ENCODE measurements around the gene TLE4. TPM values are rescaled to one million over a fixed set of nuclear protein-coding genes. Genes with fewer than 3 reads are reported as not detected.

The TLE4 gene
- total and polyA plus RNA-seq, 2 of the 13 experiments (the other 11 are each of a cell fraction or from before 2014, with no cell fraction given), result 2.0 to 2.3 TPM

DNA sequence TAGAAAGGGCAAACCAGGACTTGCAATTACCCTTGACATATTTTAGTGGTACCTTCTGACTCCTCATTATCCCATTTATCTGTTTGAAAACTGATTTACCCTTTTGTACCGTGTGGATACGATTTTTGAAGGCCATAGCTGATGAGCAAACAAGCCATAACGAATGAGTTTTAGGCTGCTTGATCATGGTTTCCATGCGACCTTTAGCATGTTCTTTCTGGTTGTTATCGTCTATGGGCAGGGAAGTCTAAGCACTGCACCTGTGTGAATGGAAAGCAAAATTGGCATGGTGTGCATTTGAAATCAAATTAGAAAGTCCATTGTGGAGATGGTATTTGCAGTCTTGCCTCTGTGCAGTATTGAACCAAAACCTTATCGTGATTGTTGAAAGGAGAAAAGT lies 127.7 kb downstream of the TLE4 start:
- intact Hi-C loops (cut with micrococcal nuclease; ENCODE audit: unreplicated experiment) (no loop called here), in situ Hi-C loops (cut with HindIII; ENCODE audit: extremely low pct_ligation_motif_present, low pct_unique_long_range_greater_than_20kb) (no loop called here)
- Histone ChIP-seq H4K20me1 (ENCODE audit: insufficient read depth, low read length) (no peaks in the 10 kb centered on the region), H3K27ac (ENCODE audit: extremely low read length, insufficient read depth, low read length) (no peak overlapping the region), H3K4me1 (ENCODE audit: insufficient read depth, low read length) (no peaks in the 10 kb centered on the region), H3K4me3 (replicated peaks in 1 of 3; ENCODE audit: insufficient read depth in 1 of 3, low read depth in 2 of 3, low read length in 3 of 3) (no peak overlapping the region), H3K9ac (ENCODE audit: insufficient read depth, low read depth, low read length) (no peak overlapping the region), H3K36me3 (replicated peaks in 1 of 2; ENCODE audit: control insufficient read depth in 1 of 2, insufficient read depth in 2 of 2, low read length in 2 of 2) (no peaks in the 10 kb centered on the region), H3K9me3 (ENCODE audit: low read length) (peaks cover 57% of the 10 kb centered on the region), H3K79me2 (ENCODE audit: insufficient read depth, low read length) (no peaks in the 10 kb centered on the region), H3K27me3 (ENCODE audit: control insufficient read depth in 1 of 2, insufficient read depth in 2 of 2, low read length in 2 of 2) (no peaks in the 10 kb centered on the region), H2AFZ (ENCODE audit: low read length) (no peak overlapping the region), H3K4me2 (ENCODE audit: low read depth, low read length) (no peak overlapping the region)
- CTCF ChIA-PET (ENCODE audit: low intra/inter-chr PET ratio, low total read pairs), result no interaction called here
- POLR2A ChIA-PET, result no interaction called here
- no peak for ATAC-seq
- WGBS (ENCODE audit: low lambda C conversion rate), result 53% methylated on average over 6 of the region's 6 CpGs
- no peak for FAIRE-seq
- no peak for DNase-seq (ENCODE audit: low spot score)
- no TSS peak for BruUV-seq (replicated peaks)
- no peak for TF ChIP-seq ZSCAN29 (CRISPR knock-in tag; conservative IDR thresholded peaks at IDR 0.05)
- TF ChIP-seq SRSF1 (optimal IDR thresholded peaks at IDR 0.05; ENCODE audit: low read depth, low read length), result no peak
- no peak for TF ChIP-seq ZNF335 (CRISPR knock-in tag; IDR thresholded peaks at IDR 0.05)
- TF ChIP-seq MLLT10 (CRISPR knock-in tag; IDR thresholded peaks at IDR 0.05), result no peak
- no peak for TF ChIP-seq ZFX (CRISPR knock-in tag; IDR thresholded peaks at IDR 0.05; ENCODE audit: low read depth)
- TF ChIP-seq ZMYM3 (CRISPR knock-in tag; IDR thresholded peaks at IDR 0.05), result no peak
- no peak for TF ChIP-seq THYN1 (CRISPR knock-in tag; IDR thresholded peaks at IDR 0.05; ENCODE audit: borderline replicate concordance, low read depth)
- no peak for TF ChIP-seq PHF20 (CRISPR knock-in tag; IDR thresholded peaks at IDR 0.05)
- TF ChIP-seq ZFP91 (CRISPR knock-in tag; IDR thresholded peaks at IDR 0.05; ENCODE audit: borderline replicate concordance), result no peak
- TF ChIP-seq TCF12 (IDR thresholded peaks at IDR 0.05), result no peak
- no peak for TF ChIP-seq TCF12 (CRISPR knock-in tag; IDR thresholded peaks at IDR 0.05)

All from HepG2 (cell line).